Pons (tissue), 1 donor: ENCODE measurements around the gene PLIN1.
"Not testable (repeated sequence)": the region's sequence is repeated elsewhere in the genome, so short reads cannot be mapped to it uniquely, and the experiment has no call there.

Experiments
- DNase-seq: peaks from one replicate; pipeline ENCODE4 v3.0.0-alpha.2; 2016; ENCODE audit warnings: low spot score

Gene PLIN1, protein sequence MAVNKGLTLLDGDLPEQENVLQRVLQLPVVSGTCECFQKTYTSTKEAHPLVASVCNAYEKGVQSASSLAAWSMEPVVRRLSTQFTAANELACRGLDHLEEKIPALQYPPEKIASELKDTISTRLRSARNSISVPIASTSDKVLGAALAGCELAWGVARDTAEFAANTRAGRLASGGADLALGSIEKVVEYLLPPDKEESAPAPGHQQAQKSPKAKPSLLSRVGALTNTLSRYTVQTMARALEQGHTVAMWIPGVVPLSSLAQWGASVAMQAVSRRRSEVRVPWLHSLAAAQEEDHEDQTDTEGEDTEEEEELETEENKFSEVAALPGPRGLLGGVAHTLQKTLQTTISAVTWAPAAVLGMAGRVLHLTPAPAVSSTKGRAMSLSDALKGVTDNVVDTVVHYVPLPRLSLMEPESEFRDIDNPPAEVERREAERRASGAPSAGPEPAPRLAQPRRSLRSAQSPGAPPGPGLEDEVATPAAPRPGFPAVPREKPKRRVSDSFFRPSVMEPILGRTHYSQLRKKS

DNA sequence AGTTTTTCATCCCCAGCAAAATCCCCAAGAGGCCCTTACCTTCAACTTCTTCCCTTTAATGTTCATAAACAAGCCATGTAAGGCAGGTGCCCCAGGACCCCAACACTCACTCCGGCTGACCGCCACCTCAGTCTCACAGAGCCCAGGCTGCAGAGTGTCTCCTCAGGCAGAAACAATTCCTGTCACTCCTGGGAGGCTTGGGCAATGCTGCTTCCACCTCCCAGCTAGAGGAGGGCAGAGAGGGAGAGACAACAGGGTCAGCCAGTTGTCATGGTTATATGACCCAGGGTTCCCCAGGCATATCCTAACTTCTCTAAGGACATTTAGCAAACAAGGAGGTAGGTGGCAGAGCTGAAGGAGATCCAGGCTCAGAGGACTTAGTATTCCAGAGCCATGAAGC, at the start of gene PLIN1:
PLIN1 (minus strand) TSS at position 156 of the 400 bp plus-strand sequence. CDS start 1,878 bp downstream, outside the sequence.
- DNase-seq = no peak

DNA sequence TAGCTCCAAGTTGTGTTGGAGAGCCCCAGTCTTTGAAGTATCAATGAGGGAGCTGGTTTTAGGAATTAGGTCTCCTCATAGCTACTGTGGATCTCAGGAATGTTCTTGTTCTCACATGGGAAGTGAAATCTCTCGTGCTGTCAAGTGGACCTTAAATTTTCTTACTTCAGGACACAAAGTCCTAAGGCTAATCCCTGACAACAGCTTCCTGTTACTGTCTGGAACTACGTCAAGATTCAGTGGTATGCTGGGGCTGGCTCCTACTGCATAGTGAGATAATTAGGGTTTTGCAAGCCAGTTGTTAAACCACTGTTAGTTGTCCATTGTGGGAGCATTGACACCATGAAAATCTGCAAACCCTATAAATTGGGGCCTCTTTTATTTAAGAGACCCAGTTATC, 49.1 kb upstream of the PLIN1 start:
- DNase-seq = no peak

DNA sequence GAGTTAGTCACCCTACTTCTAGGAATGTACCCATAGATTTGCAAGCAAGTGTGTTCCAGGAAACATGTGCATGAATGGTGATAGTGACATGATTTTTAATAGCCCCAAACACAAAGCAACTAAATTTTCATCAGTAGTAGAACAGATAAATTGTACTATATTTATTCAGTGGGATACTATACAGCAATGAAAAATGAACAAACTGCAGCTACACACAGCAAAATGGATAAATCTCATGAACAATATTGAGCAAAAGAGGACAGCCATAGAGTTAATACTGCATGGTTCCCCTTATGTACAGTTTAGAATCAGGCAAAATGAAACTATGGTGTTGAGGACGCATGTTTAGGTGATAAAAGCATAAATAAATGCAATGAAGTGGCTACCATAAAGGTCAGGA, 45.9 kb upstream of the PLIN1 start:
- no peak for DNase-seq

DNA sequence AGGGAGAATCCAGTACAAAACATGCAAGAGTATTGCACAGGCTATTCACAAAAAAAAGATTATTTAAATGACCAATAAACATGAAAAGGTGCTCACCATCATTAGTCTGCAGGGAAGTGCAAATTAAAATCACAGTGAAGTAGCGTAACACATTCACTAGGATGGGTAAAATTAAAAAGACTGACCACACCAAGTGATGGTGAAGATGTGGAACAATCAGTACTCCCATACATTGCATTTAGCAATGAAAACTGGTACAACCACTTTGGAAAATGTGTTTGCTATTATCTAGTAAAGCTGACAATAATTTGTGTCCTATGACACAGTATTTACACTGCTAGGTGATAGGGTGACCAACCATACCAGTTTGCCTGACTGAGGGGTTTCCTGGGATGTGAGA, 45.5 kb upstream of the PLIN1 start:
- no peak for DNase-seq

DNA sequence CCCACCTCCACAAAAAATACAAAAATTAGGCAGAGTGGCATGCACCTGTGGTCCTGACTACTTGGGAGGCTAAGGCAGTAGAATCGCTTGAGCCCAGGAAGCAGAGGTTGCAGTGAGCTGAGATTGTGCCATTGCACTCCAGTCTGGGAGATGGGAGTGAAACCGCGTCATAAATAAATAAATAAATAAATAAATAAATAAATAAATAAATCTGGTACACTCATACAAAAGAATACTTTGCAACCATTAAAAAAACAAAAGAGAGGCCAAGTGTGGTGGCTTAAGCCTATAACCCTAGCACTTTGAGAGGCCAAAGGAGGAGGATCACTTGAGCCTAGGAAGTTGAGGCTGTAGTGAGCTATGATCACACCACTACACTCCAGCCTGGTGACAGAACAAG, 43.9 kb upstream of the PLIN1 start:
- DNase-seq = no peak

DNA sequence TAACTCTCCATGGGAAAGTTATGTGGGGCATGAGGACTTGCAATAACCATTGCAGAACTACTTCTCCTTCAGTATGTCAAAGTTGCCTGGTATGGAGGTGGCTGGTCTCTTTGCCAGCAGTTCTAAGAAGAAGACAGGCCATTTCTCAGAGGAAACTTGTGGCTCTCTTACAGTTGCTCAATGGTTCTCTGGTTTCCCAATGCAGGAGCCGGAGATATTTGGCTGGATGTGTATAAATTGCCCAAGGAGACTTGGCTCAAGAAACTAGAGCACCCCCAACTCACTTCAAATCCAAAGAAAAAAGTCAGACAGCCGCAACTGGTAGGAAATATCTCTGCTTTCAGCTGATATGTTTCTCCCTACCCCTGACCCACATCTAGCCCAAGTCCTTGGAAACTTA, 35.6 kb upstream of the PLIN1 start:
- DNase-seq = no peak

DNA sequence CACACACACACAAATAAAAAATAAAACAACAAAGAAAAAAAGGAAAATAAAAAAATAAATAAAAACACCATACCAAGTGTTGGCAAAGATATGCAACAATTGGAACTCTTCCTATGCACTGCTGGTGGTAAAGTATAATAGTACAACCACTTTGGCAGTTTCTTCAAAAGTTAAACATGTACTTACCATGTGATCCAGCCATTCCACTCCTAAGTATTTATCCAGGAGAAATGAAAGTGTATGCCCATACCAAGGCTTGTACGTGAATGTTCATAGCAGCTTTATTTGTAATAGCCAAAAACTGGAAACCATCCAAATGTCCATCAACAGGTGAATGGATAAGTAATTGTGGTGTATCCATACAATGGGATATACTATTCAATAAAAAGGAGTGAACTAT, 28.4 kb upstream of the PLIN1 start:
- no peak for DNase-seq

DNA sequence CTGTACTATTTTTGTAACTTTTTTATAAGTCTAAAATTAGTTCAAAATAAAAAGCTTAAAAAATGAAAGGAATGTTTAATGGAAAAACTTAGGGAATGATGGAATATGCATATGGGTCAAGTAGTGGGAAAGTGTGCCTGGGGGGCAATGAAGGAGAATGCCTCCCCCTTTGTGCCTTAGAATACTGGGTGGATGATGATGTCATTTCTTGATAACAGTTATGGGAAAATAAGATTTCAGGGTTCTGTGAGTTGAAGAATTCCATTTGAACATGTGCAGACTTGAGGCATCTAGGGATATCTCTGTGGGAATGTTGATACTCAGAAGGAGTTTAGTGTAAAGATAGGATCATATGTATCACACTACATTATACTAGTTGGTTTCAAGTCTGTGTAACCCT, 25.2 kb upstream of the PLIN1 start:
- DNase-seq = no peak

DNA sequence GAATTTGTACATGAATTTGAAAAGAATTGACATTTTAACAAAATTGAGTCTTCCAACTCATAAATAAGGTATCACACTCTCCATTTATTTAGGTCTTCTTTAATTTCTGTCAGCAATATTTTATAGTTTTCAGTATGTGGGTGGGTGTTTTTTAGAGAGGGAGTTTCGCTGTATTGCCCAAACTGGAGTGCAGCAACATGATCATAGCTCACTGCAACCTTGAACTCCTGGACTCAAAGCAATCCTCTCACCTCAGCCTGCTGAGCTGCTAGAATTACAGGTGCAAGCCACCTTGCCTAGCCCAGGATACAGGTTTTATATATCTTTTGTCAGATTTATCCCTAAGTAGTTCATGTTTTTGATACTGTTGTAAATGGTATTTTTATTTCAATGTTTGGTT, 16.0 kb upstream of the PLIN1 start:
- DNase-seq = no peak

DNA sequence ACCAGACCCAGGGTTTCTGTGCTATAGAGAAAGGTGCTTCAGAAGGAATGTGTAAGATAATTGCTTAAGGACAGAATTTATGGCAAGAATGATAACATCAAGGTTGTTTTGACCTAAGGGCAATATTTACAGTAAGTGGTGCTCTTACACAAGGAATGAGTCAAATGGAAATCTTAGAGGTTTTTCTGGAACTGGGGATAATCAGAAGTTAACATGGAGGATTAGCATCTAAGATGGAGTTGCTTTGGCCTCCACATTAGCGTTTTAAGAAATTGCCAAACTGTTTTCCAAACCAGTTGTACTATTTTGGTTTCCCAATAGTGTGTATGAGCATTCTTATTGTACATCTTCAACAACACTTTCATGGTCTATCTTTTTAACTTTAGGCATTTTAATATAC, 14.5 kb upstream of the PLIN1 start:
- no peak for DNase-seq

DNA sequence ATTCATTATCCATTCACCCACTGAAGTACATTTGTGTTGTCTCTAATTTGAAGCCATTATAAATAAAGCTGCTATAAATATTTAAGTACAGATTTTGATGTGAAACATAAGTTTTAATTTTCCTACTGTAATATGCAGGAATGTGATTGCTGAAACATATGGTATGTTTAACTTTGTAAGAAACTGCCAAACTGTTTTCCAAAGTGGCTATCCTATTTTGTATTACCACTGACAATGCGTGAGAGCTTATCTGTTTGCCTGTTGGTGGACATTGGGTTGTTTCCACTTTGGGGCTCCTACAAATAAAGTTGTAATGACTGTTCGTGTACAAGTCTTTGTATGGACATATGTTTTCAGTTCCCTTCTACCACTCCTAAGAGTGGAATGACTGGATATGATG, 13.9 kb upstream of the PLIN1 start:
- no peak for DNase-seq

DNA sequence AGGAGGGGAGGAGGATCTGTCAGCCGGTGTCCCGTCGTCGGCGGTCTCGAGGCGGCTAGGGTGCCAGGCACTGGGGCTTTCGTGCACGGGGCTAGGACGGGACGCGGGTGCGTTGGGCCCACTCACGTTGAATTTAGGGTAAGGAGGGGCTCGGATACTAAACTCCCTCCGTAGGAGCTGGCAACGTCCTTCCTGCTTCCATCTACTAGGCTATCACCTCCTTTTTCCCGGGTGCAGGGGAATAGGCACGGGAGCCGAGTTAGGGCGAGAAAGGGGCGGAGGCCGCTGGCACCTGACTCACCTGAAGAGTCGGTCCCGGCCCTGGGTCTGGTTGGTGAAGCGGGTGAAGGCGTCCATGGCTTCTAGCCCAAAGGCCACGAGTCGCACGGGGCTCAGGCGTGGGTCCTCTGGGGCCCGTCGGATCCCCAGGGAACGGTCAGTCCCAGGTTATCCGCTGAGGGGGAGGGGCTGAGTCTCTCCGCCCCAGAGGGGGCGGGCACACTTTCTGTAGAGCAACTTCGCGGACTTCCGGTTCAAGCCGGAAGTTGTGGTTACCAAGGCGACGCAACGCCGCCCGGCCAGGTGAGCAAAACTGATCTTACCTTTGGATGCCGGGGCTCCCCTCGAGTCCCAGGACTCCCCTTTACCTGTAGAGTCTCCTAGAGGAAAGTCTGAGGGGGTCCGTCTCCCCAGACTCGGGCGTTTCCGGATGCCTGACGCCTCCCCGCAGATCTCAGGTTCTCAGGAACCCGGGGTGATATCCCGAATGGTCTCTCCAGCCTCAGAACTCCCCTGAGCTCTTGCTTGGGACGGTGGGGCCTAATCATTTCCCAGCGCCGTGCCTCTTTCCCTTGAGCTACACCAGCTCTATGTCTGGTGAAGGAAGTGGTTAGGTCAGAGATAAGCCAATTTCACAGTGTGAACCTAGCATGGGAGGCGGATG, 11.4 kb upstream of the PLIN1 start, which contains the start of the genes PEX11A and WDR93:
PEX11A (minus strand) TSS at position 479 of the 943 bp plus-strand sequence; CDS start at position 357, 122 bp downstream.
WDR93 (plus strand) TSS at position 536 of the 943 bp plus-strand sequence. CDS start 10,936 bp downstream, outside the sequence.
- peak; percentile 48 for DNase-seq

DNA sequence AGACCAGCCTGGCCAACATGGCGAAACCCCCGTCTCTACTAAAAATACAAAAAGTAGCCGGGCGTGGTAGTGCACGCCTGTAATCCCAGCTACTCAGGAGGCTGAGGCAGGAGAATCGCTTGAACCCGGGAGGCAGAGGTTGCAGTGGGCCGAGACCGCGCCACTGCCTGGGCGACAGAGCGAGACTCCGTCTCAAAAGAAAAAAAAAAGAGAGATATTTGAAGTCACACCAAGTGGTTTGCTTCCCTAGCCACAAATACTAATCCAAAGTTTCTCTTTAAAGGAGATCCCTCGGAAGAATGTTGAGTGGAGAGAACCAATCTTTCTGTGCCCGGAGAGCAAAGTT, 10.7 kb upstream of the PLIN1 start:
- not testable (repeated sequence) for DNase-seq

DNA sequence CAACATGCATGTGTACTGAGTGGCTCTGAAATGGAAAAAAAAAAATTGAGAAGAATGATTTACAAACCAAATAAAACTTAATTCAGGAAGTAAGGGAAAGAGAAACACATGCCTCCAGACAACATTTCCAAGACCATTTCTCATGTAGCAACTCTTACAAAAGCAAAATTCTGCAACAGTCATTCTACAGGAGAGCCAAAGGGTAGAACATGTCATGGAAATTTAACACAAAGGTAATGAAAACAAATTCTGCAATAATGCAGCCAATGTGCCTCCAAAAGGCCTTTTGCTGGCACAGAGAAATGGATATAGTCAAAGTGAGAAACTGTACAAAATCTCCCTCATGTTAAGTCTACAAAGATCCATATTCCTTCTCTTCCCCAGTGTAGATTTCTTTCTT, 7.4 kb upstream of the PLIN1 start:
- DNase-seq = no peak

DNA sequence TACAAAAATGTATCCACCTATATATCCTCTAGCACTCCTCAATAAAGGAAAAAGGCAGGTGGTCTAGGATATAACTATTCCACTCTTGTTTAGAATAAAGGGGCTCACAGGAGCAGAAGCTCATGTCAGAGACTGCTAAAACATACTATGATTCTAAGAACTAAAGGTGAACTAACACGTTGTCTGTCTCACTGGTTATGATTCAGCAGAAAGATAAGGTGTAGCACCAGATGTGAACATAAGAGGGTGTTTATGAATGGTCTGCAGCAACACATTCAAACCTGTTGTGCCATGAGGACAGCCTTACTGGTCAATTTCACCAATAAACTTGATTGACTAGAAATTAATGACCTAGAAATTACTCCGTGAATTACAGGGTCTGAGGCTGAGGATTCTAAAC, 6.8 kb upstream of the PLIN1 start:
- DNase-seq = no peak

DNA sequence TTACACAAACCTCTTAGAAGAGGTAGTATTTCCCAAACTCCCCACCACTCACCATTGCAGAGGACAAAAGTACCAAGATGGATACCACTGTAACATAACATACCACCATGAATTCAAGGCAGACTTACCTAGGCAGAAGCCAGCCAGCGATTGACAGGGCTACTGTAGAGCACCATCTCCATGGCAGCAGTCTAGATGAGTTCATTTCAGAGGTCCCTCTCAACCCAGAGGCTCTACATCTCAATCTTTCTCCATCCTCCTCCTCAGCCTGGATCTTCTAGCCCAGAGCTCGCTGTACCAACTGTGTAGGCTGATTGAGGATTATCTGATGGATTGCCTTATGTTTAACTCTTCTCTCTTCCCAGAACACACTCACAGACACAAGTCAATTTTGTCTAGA, 2.0 kb upstream of the PLIN1 start:
- DNase-seq = no peak

DNA sequence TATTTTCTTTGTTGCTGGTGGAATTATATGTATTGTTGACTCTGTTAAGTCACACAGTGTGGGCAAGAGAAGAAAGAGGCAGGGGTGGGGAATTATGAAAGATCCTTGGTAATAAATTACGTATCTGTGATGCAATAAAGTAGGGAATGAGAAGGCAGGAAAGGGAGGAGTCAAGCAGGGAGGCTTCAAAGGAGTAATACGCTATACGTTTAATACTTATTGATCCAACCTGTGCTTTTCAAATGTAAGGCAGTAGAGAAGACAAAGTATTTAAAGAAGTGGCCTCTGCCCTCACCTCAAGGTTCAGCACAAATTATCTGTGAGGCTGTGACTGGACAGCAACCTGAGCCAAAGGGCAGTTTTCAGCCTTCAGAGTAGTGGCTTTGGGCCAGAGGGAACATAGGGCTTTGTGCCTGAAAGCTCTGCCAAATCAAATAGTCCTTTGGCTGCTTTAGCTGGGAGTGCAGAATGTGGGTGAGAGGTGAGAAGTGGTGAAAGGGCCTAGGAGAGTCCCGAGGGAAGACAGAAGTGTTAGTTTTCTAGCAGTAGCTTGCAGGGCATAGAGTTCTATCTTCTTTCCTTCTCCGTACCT, 1.2 kb upstream of the PLIN1 start:
- peak; percentile 53 for DNase-seq

DNA sequence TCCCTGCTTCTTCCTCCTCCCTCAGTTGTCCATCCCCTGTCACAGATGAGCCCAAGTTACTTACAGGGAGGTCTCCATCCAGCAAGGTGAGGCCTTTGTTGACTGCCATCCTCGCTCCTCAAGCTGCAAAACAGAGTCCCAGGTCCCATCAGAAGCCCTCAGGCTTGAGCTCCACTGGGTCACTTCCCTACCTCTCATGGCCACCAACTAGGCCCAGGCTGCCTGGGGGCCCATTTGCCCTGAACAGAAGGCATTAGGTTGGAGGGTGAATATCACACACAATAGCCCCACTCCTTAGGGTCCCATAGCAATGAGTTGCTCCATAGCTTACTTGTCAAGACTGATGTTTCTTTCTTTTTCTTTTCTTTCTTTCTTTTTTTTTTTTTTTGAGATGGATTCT, 1.8 kb downstream of the PLIN1 start:
- no peak for DNase-seq

DNA sequence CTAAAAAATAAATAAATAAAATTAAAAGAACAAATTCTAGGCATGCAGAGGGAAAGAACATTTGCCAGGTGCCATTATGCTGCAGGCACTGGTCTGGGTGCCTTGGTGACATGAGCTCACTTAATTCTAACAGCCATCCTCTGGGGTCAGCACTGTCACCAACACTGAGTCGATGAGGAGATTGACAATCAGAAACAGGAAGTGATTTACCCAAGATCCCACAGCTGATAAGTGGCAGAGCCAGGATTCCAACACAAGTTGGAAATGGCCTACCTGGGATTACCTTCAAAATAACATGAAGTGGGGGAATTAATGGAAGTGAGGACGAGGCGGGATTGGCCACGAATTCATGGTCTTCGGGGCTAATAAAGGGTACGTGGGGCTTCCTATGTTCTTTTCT, 3.6 kb downstream of the PLIN1 start:
- DNase-seq = no peak

DNA sequence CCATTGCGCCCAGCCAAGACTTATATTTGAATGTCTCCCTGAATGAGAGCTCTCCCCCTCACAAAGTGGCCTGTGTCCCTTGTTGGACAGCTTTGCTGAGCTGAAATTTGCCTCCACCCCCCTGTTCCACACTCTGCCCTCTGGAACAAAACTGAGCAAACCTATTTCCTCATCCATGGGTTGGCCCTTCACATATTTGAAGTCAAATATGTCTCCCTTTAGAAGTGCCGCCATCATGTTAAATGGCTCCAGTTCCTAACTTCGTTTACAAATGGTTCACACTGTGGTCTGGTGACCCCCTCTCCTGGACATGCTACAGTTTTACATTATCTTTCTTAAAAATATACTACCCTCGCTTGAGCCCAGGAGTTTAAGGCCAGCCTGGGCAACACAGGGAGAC, 4.6 kb downstream of the PLIN1 start:
- no peak for DNase-seq

DNA sequence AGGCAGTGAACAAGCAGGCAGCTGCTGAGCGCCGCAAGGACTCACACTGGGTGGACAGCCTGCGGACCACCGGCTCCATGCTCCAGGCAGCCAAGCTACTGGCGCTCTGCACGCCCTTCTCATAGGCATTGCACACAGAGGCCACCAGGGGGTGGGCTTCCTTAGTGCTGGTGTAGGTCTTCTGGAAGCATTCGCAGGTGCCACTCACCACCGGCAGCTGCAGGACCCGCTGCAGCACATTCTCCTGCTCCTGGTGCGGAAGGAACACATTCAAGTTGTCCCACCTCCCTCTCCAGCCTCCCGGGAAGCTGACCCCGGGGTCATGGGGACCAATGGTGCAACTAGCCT, 6.0 kb downstream of the PLIN1 start:
- DNase-seq = no peak
